IMR-90 (cell line): ENCODE measurements around the gene TEX264. TPM values are rescaled to one million over a fixed set of nuclear protein-coding genes. Genes with fewer than 3 reads are reported as not detected.
A peak's percentile ranks its signal among the peaks of the same experiment; 100 is the strongest.

Experiments
- ATAC-seq: fragments of 200-7000 bp; cut with Tn5 transposase; 2 replicates; pipeline ENCODE4 v1.9.1; 2020; ENCODE audit warnings: low read depth, mild to moderate bottlenecking, moderate library complexity
- BruUV-seq: library from RNA; stranded (reverse); fragments of 400-500 nt; replicated peaks from 2 replicates; lab custom pipeline; 2021; lab: Mats Ljungman, UMichigan
- CTCF ChIA-PET: fragments of 300-600 bp; formaldehyde crosslinking; extraction: SDS; loops from one replicate; lab custom pipeline; 2021; ENCODE audit warnings: antibody characterized with exemption; lab: Yijun Ruan, JAX
- POLR2A ChIA-PET: fragments of 300-600 bp; sonication (Branson Sonifier 250); formaldehyde crosslinking; loops from one replicate; lab custom pipeline; 2022; ENCODE audit warnings: antibody characterized with exemption; ENCODE audit not compliant: unreplicated experiment; lab: Charles Lee
- DNase-seq: peaks from one replicate; pipeline ENCODE4 v3.0.0; 2013
- H2AFZ ChIP-seq: replicated peaks from 2 replicates; pipeline ENCODE3; 2013; ENCODE audit warnings: low read length, mild to moderate bottlenecking; ENCODE audit not compliant: poor library complexity
- H2AK5ac ChIP-seq: 2 replicates; pipeline ENCODE4 v1.6.1; 2013; ENCODE audit warnings: low read depth, low read length, inconsistent platforms
- H2AK9ac ChIP-seq: replicated peaks from 2 replicates; pipeline ENCODE3; 2013; ENCODE audit warnings: mild to moderate bottlenecking, low read depth, low read length, moderate library complexity; ENCODE audit not compliant: poor library complexity
- H2BK120ac ChIP-seq: 2 replicates; pipeline ENCODE4 v1.6.1; 2013; ENCODE audit warnings: low read depth, low read length, inconsistent platforms
- H2BK15ac ChIP-seq: 3 replicates; pipeline ENCODE4 v1.6.1; 2013; ENCODE audit warnings: low read depth, low read length, inconsistent platforms
- H2BK20ac ChIP-seq: 2 replicates; pipeline ENCODE4 v1.6.1; 2013; ENCODE audit warnings: low read depth, mild to moderate bottlenecking, inconsistent platforms, low read length, moderate library complexity
- H2BK5ac ChIP-seq: 2 replicates; pipeline ENCODE4 v1.6.1; 2013; ENCODE audit warnings: mild to moderate bottlenecking, low read depth, low read length, inconsistent platforms; ENCODE audit not compliant: poor library complexity, severe bottlenecking
- H3K14ac ChIP-seq: replicated peaks from 2 replicates; pipeline ENCODE4 v1.6.1; 2013; ENCODE audit warnings: low read depth, low read length, inconsistent platforms
- H3K18ac ChIP-seq: 2 replicates; pipeline ENCODE4 v1.6.1; 2013; ENCODE audit warnings: low read depth, low read length, control low read depth
- H3K23ac ChIP-seq: 2 replicates; pipeline ENCODE4 v1.6.1; 2013; ENCODE audit warnings: low read depth, low read length, inconsistent platforms
- H3K27ac ChIP-seq: 2 replicates; pipeline ENCODE4 v1.5.1; 2013; ENCODE audit warnings: mild to moderate bottlenecking, control low read depth, low read length; ENCODE audit not compliant: insufficient read depth
- H3K27me3 ChIP-seq: 2 replicates; pipeline ENCODE4 v1.6.1; 2013; ENCODE audit warnings: low read length; ENCODE audit not compliant: control insufficient read depth, insufficient read depth
- H3K36me3 ChIP-seq: 2 replicates; pipeline ENCODE4 v1.6.1; 2013; ENCODE audit warnings: low read length, mixed read lengths; ENCODE audit not compliant: control insufficient read depth, insufficient read depth
- H3K4ac ChIP-seq: 2 replicates; pipeline ENCODE4 v1.6.1; 2013; ENCODE audit warnings: low read depth, low read length, inconsistent platforms
- H3K4me1 ChIP-seq: 2 replicates; pipeline ENCODE4 v1.6.1; 2013; ENCODE audit warnings: low read length, mixed read lengths; ENCODE audit not compliant: control insufficient read depth, insufficient read depth
- H3K4me2 ChIP-seq: 2 replicates; pipeline ENCODE4 v1.6.1; 2013; ENCODE audit warnings: low read depth, mild to moderate bottlenecking, control low read depth, low read length, moderate library complexity
- H3K4me3 ChIP-seq: 2 replicates; pipeline ENCODE4 v1.5.1; 2013; ENCODE audit warnings: low read depth, mild to moderate bottlenecking, control low read depth, low read length, moderate library complexity; ENCODE audit not compliant: insufficient read depth
- H3K56ac ChIP-seq: 2 replicates; pipeline ENCODE4 v1.6.1; 2013; ENCODE audit warnings: low read length, inconsistent platforms; ENCODE audit not compliant: insufficient read depth; ENCODE audit errors: extremely low read depth
- H3K79me1 ChIP-seq, 2 experiments: 2 replicates each; pipeline ENCODE4 v1.6.1; 2013; ENCODE audit warnings: low read length in 2 of 2, inconsistent platforms in 1 of 2, low read depth in 1 of 2
- H3K9ac ChIP-seq: 2 replicates; pipeline ENCODE4 v1.6.1; 2013; ENCODE audit warnings: low read depth, low read length, control low read depth
- H3K9me1 ChIP-seq: 2 replicates; pipeline ENCODE4 v1.6.1; 2013; ENCODE audit warnings: low read length, inconsistent platforms; ENCODE audit not compliant: insufficient read depth
- H3K9me3 ChIP-seq: 2 replicates; pipeline ENCODE4 v1.6.1; 2013; ENCODE audit warnings: low read length; ENCODE audit not compliant: control insufficient read depth, insufficient read depth
- H4K20me1 ChIP-seq: 2 replicates; pipeline ENCODE4 v1.6.1; 2013; ENCODE audit warnings: low read length, inconsistent platforms; ENCODE audit not compliant: insufficient read depth
- H4K5ac ChIP-seq: 2 replicates; pipeline ENCODE4 v1.6.1; 2013; ENCODE audit warnings: mild to moderate bottlenecking, low read depth, low read length, control low read depth
- H4K8ac ChIP-seq, 2 experiments: 2 replicates each; pipeline ENCODE4 v1.6.1; 2013; ENCODE audit warnings: low read depth in 2 of 2, low read length in 2 of 2, control low read depth in 1 of 2, inconsistent platforms in 1 of 2
- H4K91ac ChIP-seq: 2 replicates; pipeline ENCODE4 v1.6.1; 2013; ENCODE audit warnings: low read depth, low read length, inconsistent platforms; ENCODE audit not compliant: insufficient read depth
- MAFK ChIP-seq: IDR thresholded peaks from 2 replicates; pipeline ENCODE4 v1.6.1; 2012; ENCODE audit warnings: low read depth, low read length, improper control_type of control experiment
- RAD21 ChIP-seq: IDR thresholded peaks from 2 replicates; pipeline ENCODE4 v1.6.1; 2012; ENCODE audit warnings: low read length, improper control_type of control experiment
- SMC3 ChIP-seq: fragments of 150-350 bp; IDR thresholded peaks from 2 replicates; pipeline ENCODE4 v1.6.1; 2016; ENCODE audit warnings: low read depth, mild to moderate bottlenecking, antibody characterized with exemption, low read length, moderate library complexity
- WGBS, 2 experiments: methylation state at CpG; one replicate each; pipeline versions ENCODE4 v1.1.5 to v1.1.7; 2013; ENCODE audit warnings: missing lambda C conversion rate in 2 of 2; ENCODE audit not compliant: insufficient read length in 1 of 2; ENCODE audit errors: extremely low coverage in 2 of 2; 5-methylcytosine and 5-hydroxymethylcytosine counted together
- dilution Hi-C: fragments of 300-500 bp; cut with HindIII; formaldehyde crosslinking; loops from one replicate; pipeline ENCODE4 v1.14.3; 2018; ENCODE audit warnings: low sequenced_read_pairs; ENCODE audit not compliant: unreplicated experiment
- in situ Hi-C: fragments of 300-500 bp; cut with MboI; formaldehyde crosslinking; loops from 3 replicates; pipeline ENCODE4 v1.14.3; 2019; ENCODE audit warnings: low sequenced_read_pairs, inconsistent platforms, mixed read lengths
- intact Hi-C: fragments of 100-400 bp; cut with micrococcal nuclease; formaldehyde crosslinking; loops from 2 replicates; pipeline ENCODE4 v1.10.0; 2022
- polyA plus RNA-seq, 3 experiments: library from polyadenylated mRNA; depleted of rRNA; stranded (reverse); fragments of >200 nt; gene quantifications; 2 replicates each; pipeline ENCODE4 v1.2.3, GENCODE V29; 2012; ENCODE audit warnings: low replicate concordance in 1 of 3
- total RNA-seq: library from RNA; depleted of rRNA; stranded (reverse); fragments of >200 nt; gene quantifications from 2 replicates; pipeline ENCODE4 v1.2.3, GENCODE V29; 2012
- TF ChIP-seq, protein P1 (sequence below): conservative IDR thresholded peaks from 2 replicates; pipeline ENCODE4 v1.5.1; 2012; ENCODE audit warnings: mild to moderate bottlenecking, low read depth, low read length, improper control_type of control experiment

TEX264 gene
- total and polyA plus RNA-seq, 2 of the 4 experiments (the other 2 are of a cell fraction): 30.3 to 45.0 TPM

DNA sequence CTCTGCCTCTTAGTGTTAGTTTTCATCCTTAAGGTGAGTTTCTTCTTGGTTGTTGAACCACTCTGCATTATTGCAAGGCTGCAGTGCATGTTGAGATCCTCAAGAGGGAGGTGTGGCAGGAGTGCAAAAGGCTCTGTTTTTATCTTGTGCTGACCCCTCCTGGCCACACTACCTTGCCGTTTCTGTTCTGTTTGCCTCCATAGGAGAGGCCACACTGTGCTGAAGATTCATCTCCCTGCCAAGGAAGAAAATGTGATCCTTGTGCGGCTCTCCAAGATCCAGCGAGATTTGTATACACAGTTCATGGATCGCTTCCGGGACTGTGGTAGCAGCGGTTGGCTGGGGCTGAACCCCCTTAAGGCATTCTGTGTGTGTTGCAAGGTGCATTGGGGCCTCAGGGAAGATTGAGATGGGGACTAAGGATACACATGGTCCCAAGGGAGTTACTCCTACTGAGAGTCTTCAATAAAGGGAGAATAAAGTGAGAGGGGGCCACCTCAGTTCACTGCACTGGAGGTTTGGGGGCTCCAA lies 33.0 kb upstream of the TEX264 start:
- in situ Hi-C loops: loop anchor here (10.0 kb wide), 1 partner anchor 133 kb away; the partner anchor contains the start of gene DCAF1
- DNase-seq: peak; percentile 71
- H3K27me3 ChIP-seq: no peaks in the 10 kb centered on the region

More for the DNA sequence above, 33.0 kb upstream of the TEX264 start:
- Histone ChIP-seq H3K9ac (no peak overlapping the region), H3K4me1 (no peaks in the 10 kb centered on the region), H2AK5ac (no peak overlapping the region), H3K4ac (no peak overlapping the region), H2BK15ac (no peak overlapping the region), H3K36me3 (peaks cover 43% of the 10 kb centered on the region), H3K56ac (no peak overlapping the region), H3K18ac (no peak overlapping the region), H2AK9ac (no peak overlapping the region), H3K9me3 (no peaks in the 10 kb centered on the region), H2BK5ac (no peak overlapping the region), H2AFZ (no peak overlapping the region), H4K5ac (no peak overlapping the region), H3K79me1 (no peaks in the 10 kb centered on the region; a peak in 1 of 4 replicates), H4K20me1 (no peaks in the 10 kb centered on the region), H3K4me2 (no peak overlapping the region), H4K91ac (no peak overlapping the region), H3K4me3 (no peak overlapping the region), H3K27ac (no peak overlapping the region), H3K9me1 (no peaks in the 10 kb centered on the region), H3K14ac (no peak overlapping the region), H2BK20ac (no peak overlapping the region), H4K8ac (no peak overlapping the region), H3K23ac (no peak overlapping the region), H2BK120ac (no peak overlapping the region)
- ChIA-PET CTCF (interaction anchor here (0.6 to 0.7 kb wide), 2 partner anchors 126 to 139 kb away, joined by 3 to 4 read pairs; no protein-coding TSS in a partner anchor), POLR2A (no interaction called here)
- no TSS peak for BruUV-seq
- dilution Hi-C loops: no loop called here
- WGBS, 2 experiments: 83% methylated on average over 1 of the region's 6 CpGs; no CpG with 5 or more reads in 1 of the 2 experiments
- intact Hi-C loops: loop anchor here (1.0 kb wide), 1 partner anchor 136 kb away; no protein-coding TSS in a partner anchor
- peak; percentile 96 for ATAC-seq
- TF ChIP-seq RAD21 (peak; percentile 67), SMC3 (peak; percentile 82), MAFK (no peak)
- TF ChIP-seq, protein P1, sequence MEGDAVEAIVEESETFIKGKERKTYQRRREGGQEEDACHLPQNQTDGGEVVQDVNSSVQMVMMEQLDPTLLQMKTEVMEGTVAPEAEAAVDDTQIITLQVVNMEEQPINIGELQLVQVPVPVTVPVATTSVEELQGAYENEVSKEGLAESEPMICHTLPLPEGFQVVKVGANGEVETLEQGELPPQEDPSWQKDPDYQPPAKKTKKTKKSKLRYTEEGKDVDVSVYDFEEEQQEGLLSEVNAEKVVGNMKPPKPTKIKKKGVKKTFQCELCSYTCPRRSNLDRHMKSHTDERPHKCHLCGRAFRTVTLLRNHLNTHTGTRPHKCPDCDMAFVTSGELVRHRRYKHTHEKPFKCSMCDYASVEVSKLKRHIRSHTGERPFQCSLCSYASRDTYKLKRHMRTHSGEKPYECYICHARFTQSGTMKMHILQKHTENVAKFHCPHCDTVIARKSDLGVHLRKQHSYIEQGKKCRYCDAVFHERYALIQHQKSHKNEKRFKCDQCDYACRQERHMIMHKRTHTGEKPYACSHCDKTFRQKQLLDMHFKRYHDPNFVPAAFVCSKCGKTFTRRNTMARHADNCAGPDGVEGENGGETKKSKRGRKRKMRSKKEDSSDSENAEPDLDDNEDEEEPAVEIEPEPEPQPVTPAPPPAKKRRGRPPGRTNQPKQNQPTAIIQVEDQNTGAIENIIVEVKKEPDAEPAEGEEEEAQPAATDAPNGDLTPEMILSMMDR: peak; percentile 95
